Gastrocnemius medialis (tissue), 4 donors: ENCODE measurements around the gene LRMDA.

Experiments
- POLR2A ChIP-seq, 2 donors: fragments of 450-650 bp; IDR thresholded peaks; one replicate each; pipeline ENCODE4 v1.6.1; 2017; ENCODE audit warnings: antibody characterized with exemption in 2 of 2, mild to moderate bottlenecking in 2 of 2, moderate library complexity in 2 of 2
- TF ChIP-seq, protein P1 (sequence below), 5 experiments: fragments of 450-650 bp in 3 of 5; fragments of 200-600 bp in 2 of 5; sonication (generic) in 2 of 5; IDR thresholded peaks in 4 of 5; conservative IDR thresholded peaks in 1 of 5; 1 replicate in 4 of 5; 2 replicates in 1 of 5; pipeline ENCODE4 v1.5.1; 2016 to 2019; ENCODE audit warnings: antibody characterized with exemption in 5 of 5, mild to moderate bottlenecking in 3 of 5, moderate library complexity in 3 of 5

DNA sequence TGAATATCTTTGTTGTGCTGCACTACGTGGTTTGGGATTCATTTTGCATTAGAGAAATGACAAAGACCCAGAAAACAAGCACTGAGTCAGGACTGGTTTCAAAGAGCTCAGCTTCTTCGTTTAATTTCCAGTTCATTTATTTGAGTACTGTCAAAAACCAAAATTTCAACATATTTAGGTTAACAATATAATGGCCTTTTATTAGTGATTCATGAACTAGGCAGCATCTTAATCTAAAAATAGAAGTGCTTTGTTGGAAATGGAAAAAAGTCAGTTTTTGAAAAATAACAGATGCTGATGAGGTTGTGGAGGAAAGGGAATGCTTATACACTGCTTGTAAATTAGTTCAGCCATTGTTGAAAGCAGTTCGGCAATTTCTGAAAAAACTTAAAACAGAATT is 856.4 kb downstream of the LRMDA start:
- TF ChIP-seq, protein P1, sequence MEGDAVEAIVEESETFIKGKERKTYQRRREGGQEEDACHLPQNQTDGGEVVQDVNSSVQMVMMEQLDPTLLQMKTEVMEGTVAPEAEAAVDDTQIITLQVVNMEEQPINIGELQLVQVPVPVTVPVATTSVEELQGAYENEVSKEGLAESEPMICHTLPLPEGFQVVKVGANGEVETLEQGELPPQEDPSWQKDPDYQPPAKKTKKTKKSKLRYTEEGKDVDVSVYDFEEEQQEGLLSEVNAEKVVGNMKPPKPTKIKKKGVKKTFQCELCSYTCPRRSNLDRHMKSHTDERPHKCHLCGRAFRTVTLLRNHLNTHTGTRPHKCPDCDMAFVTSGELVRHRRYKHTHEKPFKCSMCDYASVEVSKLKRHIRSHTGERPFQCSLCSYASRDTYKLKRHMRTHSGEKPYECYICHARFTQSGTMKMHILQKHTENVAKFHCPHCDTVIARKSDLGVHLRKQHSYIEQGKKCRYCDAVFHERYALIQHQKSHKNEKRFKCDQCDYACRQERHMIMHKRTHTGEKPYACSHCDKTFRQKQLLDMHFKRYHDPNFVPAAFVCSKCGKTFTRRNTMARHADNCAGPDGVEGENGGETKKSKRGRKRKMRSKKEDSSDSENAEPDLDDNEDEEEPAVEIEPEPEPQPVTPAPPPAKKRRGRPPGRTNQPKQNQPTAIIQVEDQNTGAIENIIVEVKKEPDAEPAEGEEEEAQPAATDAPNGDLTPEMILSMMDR (IDR thresholded peaks at IDR 0.05 in 4 of 5, conservative IDR thresholded peaks at IDR 0.05 in 1 of 5), result no peak
- no peak for TF ChIP-seq POLR2A (IDR thresholded peaks at IDR 0.05)
